GM13977 (cell line): ENCODE measurements around the gene DNAJA1.

Experiments used
- DNase-seq: peaks from one replicate; pipeline ENCODE4 v3.0.0; 2012; ENCODE audit warnings: low spot score
- in situ Hi-C: fragments of 300-500 bp; cut with MboI; formaldehyde crosslinking; loops from one replicate; pipeline ENCODE4 v1.12.0; 2022; ENCODE audit warnings: low sequenced_read_pairs, low pct_unique_long_range_greater_than_20kb, mixed read lengths, inconsistent platforms; ENCODE audit not compliant: unreplicated experiment
- TF ChIP-seq, protein P1 (sequence below): IDR thresholded peaks from 2 replicates; pipeline ENCODE4 v1.5.1; 2012; ENCODE audit warnings: mild to moderate bottlenecking, control low read depth; ENCODE audit not compliant: insufficient read depth; ENCODE audit errors: extremely low read depth, missing control alignments

The DNAJA1 gene

GRCh38 chr9:33019797-33020196 is 5.3 kb upstream of the DNAJA1 start:
- in situ Hi-C loops: no loop called here
- DNase-seq: no peak
- TF ChIP-seq, protein P1, sequence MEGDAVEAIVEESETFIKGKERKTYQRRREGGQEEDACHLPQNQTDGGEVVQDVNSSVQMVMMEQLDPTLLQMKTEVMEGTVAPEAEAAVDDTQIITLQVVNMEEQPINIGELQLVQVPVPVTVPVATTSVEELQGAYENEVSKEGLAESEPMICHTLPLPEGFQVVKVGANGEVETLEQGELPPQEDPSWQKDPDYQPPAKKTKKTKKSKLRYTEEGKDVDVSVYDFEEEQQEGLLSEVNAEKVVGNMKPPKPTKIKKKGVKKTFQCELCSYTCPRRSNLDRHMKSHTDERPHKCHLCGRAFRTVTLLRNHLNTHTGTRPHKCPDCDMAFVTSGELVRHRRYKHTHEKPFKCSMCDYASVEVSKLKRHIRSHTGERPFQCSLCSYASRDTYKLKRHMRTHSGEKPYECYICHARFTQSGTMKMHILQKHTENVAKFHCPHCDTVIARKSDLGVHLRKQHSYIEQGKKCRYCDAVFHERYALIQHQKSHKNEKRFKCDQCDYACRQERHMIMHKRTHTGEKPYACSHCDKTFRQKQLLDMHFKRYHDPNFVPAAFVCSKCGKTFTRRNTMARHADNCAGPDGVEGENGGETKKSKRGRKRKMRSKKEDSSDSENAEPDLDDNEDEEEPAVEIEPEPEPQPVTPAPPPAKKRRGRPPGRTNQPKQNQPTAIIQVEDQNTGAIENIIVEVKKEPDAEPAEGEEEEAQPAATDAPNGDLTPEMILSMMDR: no peak

GRCh38 chr9:33022303-33022702 is 2.8 kb upstream of the DNAJA1 start:
- in situ Hi-C loops: no loop called here
- DNase-seq: no peak
- TF ChIP-seq, protein P1: no peak

DNA sequence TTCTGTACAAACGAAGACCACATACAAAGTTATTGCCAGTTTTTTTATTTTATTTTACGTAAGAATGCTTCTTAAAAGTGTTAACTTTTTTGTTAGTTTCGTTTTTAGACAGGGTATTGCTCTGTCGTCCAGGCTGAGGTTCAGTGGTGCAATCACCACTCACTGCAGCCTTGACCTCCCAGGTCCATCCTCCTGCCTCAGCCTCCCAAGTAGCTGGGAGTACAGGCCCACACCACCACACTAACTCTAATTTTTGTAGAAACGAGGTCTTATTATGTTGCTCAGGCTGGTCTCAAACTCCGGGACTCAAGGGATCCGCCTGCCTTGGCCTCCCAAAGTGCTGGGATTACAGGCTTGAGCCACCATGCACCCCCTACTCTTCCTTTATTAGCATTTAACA is 2.3 kb upstream of the DNAJA1 start:
- in situ Hi-C loops: no loop called here
- TF ChIP-seq, protein P1: no peak

DNA sequence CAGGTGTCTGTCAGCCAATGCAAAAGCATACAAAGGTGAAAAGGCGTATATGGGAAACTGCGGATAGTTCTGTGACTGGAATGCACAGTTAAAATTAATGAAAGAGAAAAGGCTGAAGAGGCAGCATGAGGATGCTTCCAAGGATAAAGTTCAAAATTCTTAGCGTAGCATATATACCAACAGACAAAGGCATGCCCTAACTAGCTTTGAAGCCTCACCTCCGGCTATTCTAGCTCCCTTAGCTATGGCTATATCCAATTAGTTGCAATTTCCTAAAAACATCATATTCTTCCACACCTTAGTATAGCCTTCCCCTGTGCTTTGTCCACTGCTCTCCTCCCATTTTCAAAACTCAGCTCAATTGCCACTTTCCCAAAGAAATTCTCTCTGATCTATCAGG is 1.4 kb upstream of the DNAJA1 start:
- TF ChIP-seq, protein P1: no peak
- in situ Hi-C loops: no loop called here
- no peak for DNase-seq

More for the DNA sequence above, 2.3 kb upstream of the DNAJA1 start:
- no peak for DNase-seq

DNA sequence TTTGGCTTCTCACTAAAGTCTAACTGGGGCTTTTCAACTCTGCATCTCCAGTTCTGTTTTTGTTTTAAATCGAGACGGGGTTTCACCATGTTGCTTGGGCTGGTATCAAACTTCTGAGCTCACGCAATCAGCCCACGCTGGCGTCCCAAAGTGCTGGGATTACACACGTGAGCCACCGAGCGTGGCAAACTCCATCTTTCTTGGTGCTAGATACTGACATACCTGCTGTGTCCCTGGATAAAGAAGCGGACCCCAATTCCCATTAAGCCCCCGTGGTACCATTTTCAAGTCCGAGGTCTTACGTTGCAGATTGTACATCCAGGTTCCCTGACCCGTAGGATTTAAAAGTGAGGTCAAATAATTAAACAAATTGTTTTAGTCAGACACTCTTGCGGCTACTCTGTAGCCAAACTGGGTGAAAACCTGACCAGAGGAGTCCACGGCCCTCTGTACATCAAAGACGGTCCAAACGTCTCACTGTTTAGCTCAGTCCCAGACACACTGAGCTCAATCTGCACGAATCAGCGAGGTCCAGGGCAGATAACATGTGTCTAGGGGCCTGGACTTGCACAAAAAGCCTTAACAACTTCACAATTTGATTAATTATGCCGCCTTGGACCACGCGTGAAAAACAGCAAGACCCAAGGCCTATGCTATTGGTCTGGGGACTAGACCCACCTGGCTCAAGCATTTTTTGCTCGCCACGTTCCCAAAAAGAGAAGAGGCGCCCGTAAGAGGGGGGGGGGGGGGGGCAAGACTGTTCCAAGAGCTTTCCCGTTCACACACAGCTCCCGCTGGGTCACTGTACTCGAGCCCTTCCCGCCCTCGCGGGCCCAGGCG is 727 bp upstream of the DNAJA1 start:
- in situ Hi-C loops: no loop called here
- DNase-seq: no peak
- TF ChIP-seq, protein P1: no peak

DNA sequence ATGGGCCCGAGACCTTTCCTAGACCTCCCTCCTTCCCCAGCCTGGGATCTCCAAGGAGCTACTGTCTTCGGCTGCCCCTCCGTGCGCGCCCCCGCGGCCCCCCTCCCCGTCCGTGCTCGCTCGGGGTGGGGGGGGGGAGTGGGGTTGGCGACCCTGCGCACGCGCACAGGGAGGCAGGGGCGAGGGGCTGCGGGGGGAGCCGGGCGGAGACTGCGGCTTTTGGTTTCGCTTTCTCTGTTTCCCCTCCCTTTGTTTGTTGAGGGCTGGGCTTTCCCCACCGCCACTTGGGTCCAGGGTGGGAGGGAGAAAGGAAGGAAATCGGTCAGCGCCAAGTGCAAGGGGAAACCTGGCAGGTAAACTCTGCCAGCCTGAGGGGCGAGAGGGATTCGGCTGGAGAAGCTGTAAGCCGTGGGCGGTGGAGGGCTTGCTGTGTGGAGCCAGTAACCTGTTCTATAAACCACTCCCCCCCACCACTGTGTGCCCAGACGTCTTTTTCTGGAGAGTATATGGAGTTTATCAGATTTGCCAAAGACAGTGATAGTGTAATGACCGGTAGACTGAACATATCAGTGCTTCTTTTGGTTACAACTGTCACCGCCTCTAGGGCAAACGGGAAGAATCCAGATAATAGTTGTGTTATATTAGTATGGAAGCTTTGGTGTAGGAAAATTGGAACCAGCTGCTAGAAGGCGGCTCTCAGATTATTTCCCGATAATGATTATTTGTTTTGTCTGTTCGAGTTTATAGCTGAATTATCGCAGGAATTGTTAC is 684 bp downstream of the DNAJA1 start:
- in situ Hi-C loops: no loop called here
- TF ChIP-seq, protein P1: no peak
- DNase-seq: peak; percentile 82
